ENCODE data around the gene RPUSD2. TPM values are rescaled to one million over a fixed set of nuclear protein-coding genes. Genes with fewer than 3 reads are reported as not detected.

The RPUSD2 gene
- total RNA-seq, 2 experiments from 2014 or later = 14.1 to 15.6 TPM

GRCh38 chr15:40595219-40595618 is 26.1 kb downstream of the RPUSD2 start:
- H3K36me3 Mint-ChIP-seq (ENCODE audit: low read depth) = peaks cover 16% of the 10 kb centered on the region
- ChIA-PET CTCF (interaction anchor here (1.4 to 1.9 kb wide), 2 partner anchors 30 to 187 kb away, joined by 3 to 5 read pairs; partner anchors contain the start of gene CCDC32), POLR2A (interaction anchor here (0.7 to 3.9 kb wide), 2 partner anchors 26 to 636 kb away, joined by 3 to 20 read pairs; partner anchors contain the start of genes CHP1 and RPUSD2)
- no peaks in the 10 kb centered on the region for H3K9me3 Mint-ChIP-seq (ENCODE audit: insufficient read depth)
- peaks cover 41% of the 10 kb centered on the region for H3K4me1 Mint-ChIP-seq (ENCODE audit: low read depth)
- peak overlapping the region; percentile 87 for H3K4me3 Mint-ChIP-seq
- H3K27me3 Mint-ChIP-seq (ENCODE audit: low read depth) = no peaks in the 10 kb centered on the region
- DNase-seq = no peak
- H3K27ac Mint-ChIP-seq = peak overlapping the region; percentile 99
- ATAC-seq = no peak

GRCh38 chr15:40595773-40596172 is 26.7 kb downstream of the RPUSD2 start:
- no peaks in the 10 kb centered on the region for H3K27me3 Mint-ChIP-seq (ENCODE audit: low read depth)
- POLR2A ChIA-PET = interaction anchor here (3.9 kb wide), 1 partner anchor 27 kb away, joined by 20 read pairs; the partner anchor contains the start of gene RPUSD2

GRCh38 chr15:40597024-40597423 is 27.9 kb downstream of the RPUSD2 start:
- POLR2A ChIA-PET = no interaction called here
- CTCF ChIA-PET = no interaction called here
- no peak for ATAC-seq
- H3K4me3 Mint-ChIP-seq = no peak overlapping the region
- peaks cover 35% of the 10 kb centered on the region for H3K4me1 Mint-ChIP-seq (ENCODE audit: low read depth)
- H3K27ac Mint-ChIP-seq = no peak overlapping the region
- peaks cover 23% of the 10 kb centered on the region for H3K36me3 Mint-ChIP-seq (ENCODE audit: low read depth)
- H3K27me3 Mint-ChIP-seq (ENCODE audit: low read depth) = no peaks in the 10 kb centered on the region
- no peaks in the 10 kb centered on the region for H3K9me3 Mint-ChIP-seq (ENCODE audit: insufficient read depth)
- no peak for DNase-seq

More at GRCh38 chr15:40595773-40596172, 26.7 kb downstream of the RPUSD2 start:
- Mint-ChIP-seq H3K27ac (no peak overlapping the region), H3K4me3 (peak overlapping the region; percentile 36), H3K9me3 (ENCODE audit: insufficient read depth) (no peaks in the 10 kb centered on the region), H3K4me1 (ENCODE audit: low read depth) (peaks cover 35% of the 10 kb centered on the region), H3K36me3 (ENCODE audit: low read depth) (peaks cover 22% of the 10 kb centered on the region)
- DNase-seq (no peak), ATAC-seq (no peak)
- CTCF ChIA-PET = interaction anchor here (1.4 to 1.9 kb wide), 2 partner anchors 31 to 187 kb away, joined by 3 to 5 read pairs; partner anchors contain the start of gene CCDC32

GRCh38 chr15:40598126-40598525 is 29.0 kb downstream of the RPUSD2 start:
- Mint-ChIP-seq H3K27ac (no peak overlapping the region), H3K4me1 (ENCODE audit: low read depth) (peaks cover 28% of the 10 kb centered on the region), H3K4me3 (no peak overlapping the region), H3K9me3 (ENCODE audit: insufficient read depth) (no peaks in the 10 kb centered on the region), H3K27me3 (ENCODE audit: low read depth) (no peaks in the 10 kb centered on the region), H3K36me3 (ENCODE audit: low read depth) (peaks cover 28% of the 10 kb centered on the region)
- ChIA-PET POLR2A (no interaction called here), CTCF (interaction anchor here (0.9 kb wide), 1 partner anchor 8 kb away, joined by 4 read pairs; no protein-coding TSS in a partner anchor)
- DNase-seq (no peak), ATAC-seq (no peak)

DNA sequence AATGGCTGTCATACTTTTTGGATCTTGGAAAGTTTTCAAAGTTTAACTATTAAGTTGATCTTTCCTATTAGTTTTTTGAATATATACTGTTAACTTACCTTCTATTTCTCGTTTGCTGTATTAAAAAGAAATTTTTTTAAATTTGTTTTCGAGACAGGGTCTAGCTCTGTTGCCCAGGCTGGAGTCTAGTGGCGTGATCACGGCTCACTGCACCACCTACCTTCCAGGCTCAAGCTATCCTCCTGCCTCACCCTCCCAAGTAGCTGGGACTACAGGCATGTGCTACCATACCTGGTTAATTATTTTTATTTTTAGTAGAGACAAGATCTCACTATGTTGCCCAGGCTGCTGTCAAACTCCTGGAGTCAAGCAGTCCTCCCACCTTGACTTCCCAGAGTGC is 29.6 kb downstream of the RPUSD2 start:
- peaks cover 23% of the 10 kb centered on the region for H3K4me1 Mint-ChIP-seq (ENCODE audit: low read depth)
- H3K36me3 Mint-ChIP-seq (ENCODE audit: low read depth) = peaks cover 30% of the 10 kb centered on the region
- ATAC-seq (no peak), DNase-seq (no peak)
- H3K4me3 Mint-ChIP-seq = no peak overlapping the region
- no peak overlapping the region for H3K27ac Mint-ChIP-seq
- ChIA-PET POLR2A (interaction anchor here (0.6 kb wide), 1 partner anchor 12 kb away, joined by 3 read pairs; no protein-coding TSS in a partner anchor), CTCF (interaction anchor here (0.8 to 0.9 kb wide), 2 partner anchors 9 kb away, joined by 3 to 4 read pairs; no protein-coding TSS in a partner anchor)
- H3K27me3 Mint-ChIP-seq (ENCODE audit: low read depth) = no peaks in the 10 kb centered on the region
- H3K9me3 Mint-ChIP-seq (ENCODE audit: insufficient read depth) = no peaks in the 10 kb centered on the region

- H3K27ac Mint-ChIP-seq = no peak overlapping the region
- DNase-seq (no peak), ATAC-seq (no peak)
- no peaks in the 10 kb centered on the region for H3K27me3 Mint-ChIP-seq (ENCODE audit: low read depth)
- peaks cover 14% of the 10 kb centered on the region for H3K4me1 Mint-ChIP-seq (ENCODE audit: low read depth)
- H3K9me3 Mint-ChIP-seq (ENCODE audit: insufficient read depth) = no peaks in the 10 kb centered on the region
- H3K36me3 Mint-ChIP-seq (ENCODE audit: low read depth) = peaks cover 35% of the 10 kb centered on the region
- POLR2A ChIA-PET = no interaction called here
- no peak overlapping the region for H3K4me3 Mint-ChIP-seq
- CTCF ChIA-PET = interaction anchor here (1.0 to 2.2 kb wide), 3 partner anchors 11 to 258 kb away, joined by 3 to 12 read pairs (median 4); no protein-coding TSS in a partner anchor
These were observed 31.9 kb downstream of the RPUSD2 start for GRCh38 chr15:40600956-40601355.

DNA sequence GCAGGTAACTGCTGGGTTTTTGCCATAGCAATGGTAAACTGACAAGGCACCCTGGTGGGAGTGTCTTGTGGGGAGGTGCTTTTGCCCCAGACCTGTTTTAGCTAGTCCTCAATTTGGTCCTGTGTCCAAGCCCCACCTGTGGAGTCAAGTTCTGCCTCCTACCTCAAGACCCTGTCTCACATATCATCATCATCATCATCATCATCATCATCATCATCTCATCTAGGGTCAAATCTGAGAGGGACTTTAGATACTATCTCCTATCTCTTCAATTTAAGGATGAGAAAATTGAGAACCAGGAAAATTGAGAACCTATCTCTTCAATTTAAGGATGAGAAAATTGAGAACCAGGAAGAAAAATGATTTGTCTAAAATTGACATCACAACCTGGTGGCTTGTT is 34.8 kb downstream of the RPUSD2 start:
- H3K4me3 Mint-ChIP-seq = no peak overlapping the region
- DNase-seq (no peak), ATAC-seq (no peak)
- H3K9me3 Mint-ChIP-seq (ENCODE audit: insufficient read depth) = no peaks in the 10 kb centered on the region
- ChIA-PET POLR2A (interaction anchor here (1.4 kb wide), 1 partner anchor 39 kb away, joined by 4 read pairs; the partner anchor contains the start of gene CCDC32), CTCF (interaction anchor here (1.1 to 2.1 kb wide), 3 partner anchors 14 to 862 kb away, joined by 3 to 12 read pairs (median 6); no protein-coding TSS in a partner anchor)
- no peaks in the 10 kb centered on the region for H3K27me3 Mint-ChIP-seq (ENCODE audit: low read depth)
- H3K36me3 Mint-ChIP-seq (ENCODE audit: low read depth) = peaks cover 38% of the 10 kb centered on the region
- no peak overlapping the region for H3K27ac Mint-ChIP-seq
- no peaks in the 10 kb centered on the region for H3K4me1 Mint-ChIP-seq (ENCODE audit: low read depth)

DNA sequence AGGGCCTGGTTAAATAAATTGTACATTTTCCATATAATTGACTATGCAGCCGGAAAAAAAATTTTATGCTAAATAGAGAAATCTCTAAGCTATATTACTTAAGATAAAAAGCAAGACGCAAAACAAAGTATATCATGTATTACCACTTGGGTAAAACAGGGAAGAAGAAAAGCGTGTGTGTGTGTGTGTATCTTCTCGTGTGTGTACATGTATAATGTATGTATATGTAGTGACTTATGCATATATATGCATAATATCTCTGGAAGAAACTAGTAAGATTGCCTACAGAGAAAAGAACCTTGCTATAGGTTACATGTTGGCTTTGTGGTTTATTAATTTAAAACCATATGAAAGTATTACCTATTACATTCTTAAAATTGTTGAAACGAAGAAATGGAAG is 44.0 kb downstream of the RPUSD2 start:
- no peaks in the 10 kb centered on the region for H3K27me3 Mint-ChIP-seq (ENCODE audit: low read depth)
- ATAC-seq (no peak), DNase-seq (no peak)
- no peak overlapping the region for H3K4me3 Mint-ChIP-seq
- ChIA-PET CTCF (no interaction called here), POLR2A (no interaction called here)
- no peaks in the 10 kb centered on the region for H3K4me1 Mint-ChIP-seq (ENCODE audit: low read depth)
- no peak overlapping the region for H3K27ac Mint-ChIP-seq
- H3K9me3 Mint-ChIP-seq (ENCODE audit: insufficient read depth) = no peaks in the 10 kb centered on the region
- H3K36me3 Mint-ChIP-seq (ENCODE audit: low read depth) = peaks cover 35% of the 10 kb centered on the region

DNA sequence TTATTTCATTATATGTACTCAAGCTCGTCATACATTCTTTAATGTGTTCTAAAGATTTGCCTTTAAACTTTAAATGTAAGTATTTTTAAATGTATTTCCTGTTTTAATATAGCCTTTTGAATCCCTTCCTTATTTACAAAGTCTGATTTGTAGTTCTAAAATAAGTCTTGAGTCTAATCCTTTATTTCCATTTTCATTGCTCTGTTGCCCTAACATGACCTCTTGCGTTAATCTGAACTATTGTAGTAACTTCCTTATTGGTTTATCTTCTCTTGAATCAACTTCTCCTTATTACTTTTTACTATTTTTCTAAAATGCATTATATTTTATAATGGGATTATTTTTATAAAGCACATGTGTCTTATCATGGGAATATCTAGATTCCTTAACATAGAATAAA is 48.9 kb downstream of the RPUSD2 start:
- no peak for ATAC-seq
- POLR2A ChIA-PET = no interaction called here
- H3K4me1 Mint-ChIP-seq (ENCODE audit: low read depth) = no peaks in the 10 kb centered on the region
- no peak overlapping the region for H3K4me3 Mint-ChIP-seq
- no peak for DNase-seq
- CTCF ChIA-PET = interaction anchor here (0.9 kb wide), 1 partner anchor 33 kb away, joined by 3 read pairs; no protein-coding TSS in a partner anchor
- H3K9me3 Mint-ChIP-seq (ENCODE audit: insufficient read depth) = no peaks in the 10 kb centered on the region
- H3K27me3 Mint-ChIP-seq (ENCODE audit: low read depth) = no peaks in the 10 kb centered on the region
- H3K36me3 Mint-ChIP-seq (ENCODE audit: low read depth) = peaks cover 53% of the 10 kb centered on the region
- no peak overlapping the region for H3K27ac Mint-ChIP-seq

GRCh38 chr15:40618906-40619305 is 49.8 kb downstream of the RPUSD2 start:
- no peaks in the 10 kb centered on the region for H3K9me3 Mint-ChIP-seq (ENCODE audit: insufficient read depth)
- no peak for ATAC-seq
- no peaks in the 10 kb centered on the region for H3K27me3 Mint-ChIP-seq (ENCODE audit: low read depth)
- H3K4me1 Mint-ChIP-seq (ENCODE audit: low read depth) = no peaks in the 10 kb centered on the region
- H3K4me3 Mint-ChIP-seq = no peak overlapping the region
- no peak for DNase-seq
- CTCF ChIA-PET = no interaction called here
- peaks cover 57% of the 10 kb centered on the region for H3K36me3 Mint-ChIP-seq (ENCODE audit: low read depth)
- POLR2A ChIA-PET = no interaction called here
- no peak overlapping the region for H3K27ac Mint-ChIP-seq

DNA sequence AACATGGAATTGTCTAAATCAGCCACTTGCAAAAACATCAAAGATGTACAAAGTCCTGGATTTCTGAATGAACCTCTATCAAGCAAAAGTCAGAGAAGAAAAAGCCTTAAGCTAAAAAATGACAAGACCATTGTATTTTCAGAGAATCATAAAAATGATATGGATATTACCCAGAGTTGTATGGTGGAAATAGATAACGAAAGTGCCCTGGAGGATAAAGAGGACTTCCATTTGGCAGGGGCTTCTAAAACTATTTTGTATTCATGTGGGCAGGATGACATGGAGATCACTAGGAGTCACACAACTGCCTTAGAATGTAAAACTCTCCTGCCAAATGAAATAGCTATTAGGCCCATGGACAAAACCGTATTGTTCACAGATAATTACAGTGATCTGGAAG is 54.3 kb downstream of the RPUSD2 start:
- POLR2A ChIA-PET = interaction anchor here (0.6 kb wide), 1 partner anchor 18 kb away, joined by 4 read pairs; no protein-coding TSS in a partner anchor

More for the DNA sequence above, 54.3 kb downstream of the RPUSD2 start:
- no peak overlapping the region for H3K4me3 Mint-ChIP-seq
- CTCF ChIA-PET = interaction anchor here (0.9 kb wide), 1 partner anchor 9 kb away, joined by 3 read pairs; no protein-coding TSS in a partner anchor
- ATAC-seq = no peak
- H3K4me1 Mint-ChIP-seq (ENCODE audit: low read depth) = no peaks in the 10 kb centered on the region
- no peak for DNase-seq
- no peak overlapping the region for H3K27ac Mint-ChIP-seq
- peaks cover 59% of the 10 kb centered on the region for H3K36me3 Mint-ChIP-seq (ENCODE audit: low read depth)
- H3K9me3 Mint-ChIP-seq (ENCODE audit: insufficient read depth) = no peaks in the 10 kb centered on the region
- H3K27me3 Mint-ChIP-seq (ENCODE audit: low read depth) = no peaks in the 10 kb centered on the region

Measured in activated CD8-positive, alpha-beta T cell treated with anti-CD3 and anti-CD28 coated beads, Interleukin-2, amount 10 ng/mL, durations not matched to agents 7 days and 5 days (primary cell).